ENCODE results near the gene NUP54.

DNA sequence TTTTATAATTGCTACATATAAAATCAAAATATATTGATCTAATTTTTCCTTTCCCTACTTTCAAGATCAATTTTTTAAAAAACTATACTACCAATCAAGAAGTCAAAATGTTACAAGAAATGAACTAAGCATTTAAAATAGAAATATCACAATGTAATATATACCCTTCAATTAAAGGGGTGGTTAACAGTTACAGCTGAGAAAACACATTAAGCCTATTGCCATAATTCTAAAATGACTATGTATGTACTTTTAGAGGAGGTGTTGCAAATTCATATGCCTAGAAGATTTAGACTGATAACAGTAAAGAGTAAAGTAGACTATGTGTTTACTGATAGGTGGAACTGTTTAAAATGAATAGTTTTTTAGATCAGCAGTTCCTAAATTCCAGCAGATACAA is 3.7 kb downstream of the NUP54 start:
- TF ChIP-seq, protein P1, sequence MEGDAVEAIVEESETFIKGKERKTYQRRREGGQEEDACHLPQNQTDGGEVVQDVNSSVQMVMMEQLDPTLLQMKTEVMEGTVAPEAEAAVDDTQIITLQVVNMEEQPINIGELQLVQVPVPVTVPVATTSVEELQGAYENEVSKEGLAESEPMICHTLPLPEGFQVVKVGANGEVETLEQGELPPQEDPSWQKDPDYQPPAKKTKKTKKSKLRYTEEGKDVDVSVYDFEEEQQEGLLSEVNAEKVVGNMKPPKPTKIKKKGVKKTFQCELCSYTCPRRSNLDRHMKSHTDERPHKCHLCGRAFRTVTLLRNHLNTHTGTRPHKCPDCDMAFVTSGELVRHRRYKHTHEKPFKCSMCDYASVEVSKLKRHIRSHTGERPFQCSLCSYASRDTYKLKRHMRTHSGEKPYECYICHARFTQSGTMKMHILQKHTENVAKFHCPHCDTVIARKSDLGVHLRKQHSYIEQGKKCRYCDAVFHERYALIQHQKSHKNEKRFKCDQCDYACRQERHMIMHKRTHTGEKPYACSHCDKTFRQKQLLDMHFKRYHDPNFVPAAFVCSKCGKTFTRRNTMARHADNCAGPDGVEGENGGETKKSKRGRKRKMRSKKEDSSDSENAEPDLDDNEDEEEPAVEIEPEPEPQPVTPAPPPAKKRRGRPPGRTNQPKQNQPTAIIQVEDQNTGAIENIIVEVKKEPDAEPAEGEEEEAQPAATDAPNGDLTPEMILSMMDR (IDR thresholded peaks at IDR 0.05): no peak
- TF ChIP-seq POLR2A (IDR thresholded peaks at IDR 0.05): no peak
- no peak for TF ChIP-seq POLR2AphosphoS5 (IDR thresholded peaks at IDR 0.05)

All from prostate gland (tissue), 2 donors.